Tibial nerve (tissue), 4 donors: Measurements from ENCODE around the gene PLK5. TPM values are rescaled to one million over a fixed set of nuclear protein-coding genes. Genes with fewer than 3 reads are reported as not detected.

Experiments used
- DNase-seq, 2 donors: peaks; one replicate each; pipeline ENCODE4 v3.0.0-alpha.2; 2019; ENCODE audit warnings: low spot score in 2 of 2
- H3K27ac ChIP-seq, 4 donors: fragments of 200-600 bp; sonication (generic) in 3 of 4; one replicate each; pipeline ENCODE4 v1.5.1; 2017 to 2019; ENCODE audit warnings: mild to moderate bottlenecking in 1 of 4
- H3K27me3 ChIP-seq, 2 donors: fragments of 200-600 bp; sonication (generic) in 1 of 2; one replicate each; pipeline versions ENCODE4 v1.5.1 to v1.6.0; 2017 to 2019
- H3K36me3 ChIP-seq, 3 donors: fragments of 200-600 bp; sonication (generic); one replicate each; pipeline ENCODE4 v1.5.1; 2018 to 2019
- H3K4me1 ChIP-seq, 4 donors: fragments of 200-600 bp; sonication (generic) in 3 of 4; one replicate each; pipeline ENCODE4 v1.5.1; 2017 to 2019
- H3K4me3 ChIP-seq, 4 donors: fragments of 200-600 bp; sonication (generic) in 3 of 4; one replicate each; pipeline ENCODE4 v1.5.1; 2017 to 2019; ENCODE audit warnings: mild to moderate bottlenecking in 1 of 4, moderate library complexity in 1 of 4
- H3K9me3 ChIP-seq, 4 donors: fragments of 200-600 bp; sonication (generic) in 3 of 4; one replicate each; pipeline ENCODE4 v1.5.1; 2017 to 2019
- EP300 ChIP-seq, 2 donors: sonication (generic); formaldehyde crosslinking; IDR thresholded peaks; one replicate each; pipeline ENCODE4 v1.6.1; 2017; ENCODE audit warnings: antibody characterized with exemption in 2 of 2, mild to moderate bottlenecking in 1 of 2
- POLR2A ChIP-seq, 2 donors: fragments of 450-650 bp; IDR thresholded peaks; one replicate each; pipeline ENCODE4 v1.6.1; 2017; ENCODE audit warnings: antibody characterized with exemption in 2 of 2, mild to moderate bottlenecking in 2 of 2, moderate library complexity in 2 of 2
- WGBS, 2 donors: methylation state at CpG; one replicate each; pipeline ENCODE4 v1.1.5; 2018; 5-methylcytosine and 5-hydroxymethylcytosine counted together
- total RNA-seq, 4 donors: library from RNA; depleted of rRNA; stranded (reverse); fragments of >200 nt; gene quantifications; one replicate each; pipeline ENCODE4 v1.1.0, GENCODE V29; 2016
- TF ChIP-seq, protein P1 (sequence below), 5 experiments: fragments of 200-600 bp in 3 of 5; fragments of 450-650 bp in 2 of 5; sonication (generic) in 3 of 5; IDR thresholded peaks; one replicate each; pipeline ENCODE4 v1.5.1; 2016 to 2019; ENCODE audit warnings: antibody characterized with exemption in 5 of 5, mild to moderate bottlenecking in 3 of 5, moderate library complexity in 2 of 5

PLK5 gene
- total RNA-seq, 4 donors from 2014 or later: 0.21 to 6.3 (median 1.1) TPM

DNA sequence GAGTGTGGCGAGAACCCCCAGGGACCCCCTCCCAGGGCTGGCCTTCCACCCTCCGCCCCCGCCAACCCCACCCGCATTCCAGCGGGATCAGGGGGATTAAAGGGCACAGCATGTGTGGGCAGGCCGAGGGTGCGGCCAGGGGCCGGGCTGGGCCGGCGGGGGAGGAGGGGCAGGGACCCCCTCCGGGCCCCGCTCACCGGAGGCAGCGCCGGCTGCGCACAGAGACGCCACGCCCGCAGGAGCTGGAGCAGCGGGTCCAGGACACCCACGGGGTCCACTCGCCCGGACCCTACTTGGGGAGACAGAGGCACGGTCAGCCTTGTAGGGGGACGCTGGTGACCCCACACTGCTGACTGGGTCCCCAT is 13.5 kb upstream of the PLK5 start:
- H3K27me3 ChIP-seq: peaks cover 0 to 54% of the 10 kb centered on the region in 2 donors
- peaks cover 0 to 5% (median 0%) of the 10 kb centered on the region in 3 donors for H3K36me3 ChIP-seq
- H3K4me1 ChIP-seq: peaks cover 0 to 66% (median 16%) of the 10 kb centered on the region in 4 donors
- no peak for DNase-seq
- peak overlapping the region in 2 of 4 donors; percentile 64 to 74 for H3K27ac ChIP-seq
- TF ChIP-seq POLR2A (IDR thresholded peaks at IDR 0.05): no peak
- no peak for TF ChIP-seq EP300 (IDR thresholded peaks at IDR 0.05)
- TF ChIP-seq, protein P1, sequence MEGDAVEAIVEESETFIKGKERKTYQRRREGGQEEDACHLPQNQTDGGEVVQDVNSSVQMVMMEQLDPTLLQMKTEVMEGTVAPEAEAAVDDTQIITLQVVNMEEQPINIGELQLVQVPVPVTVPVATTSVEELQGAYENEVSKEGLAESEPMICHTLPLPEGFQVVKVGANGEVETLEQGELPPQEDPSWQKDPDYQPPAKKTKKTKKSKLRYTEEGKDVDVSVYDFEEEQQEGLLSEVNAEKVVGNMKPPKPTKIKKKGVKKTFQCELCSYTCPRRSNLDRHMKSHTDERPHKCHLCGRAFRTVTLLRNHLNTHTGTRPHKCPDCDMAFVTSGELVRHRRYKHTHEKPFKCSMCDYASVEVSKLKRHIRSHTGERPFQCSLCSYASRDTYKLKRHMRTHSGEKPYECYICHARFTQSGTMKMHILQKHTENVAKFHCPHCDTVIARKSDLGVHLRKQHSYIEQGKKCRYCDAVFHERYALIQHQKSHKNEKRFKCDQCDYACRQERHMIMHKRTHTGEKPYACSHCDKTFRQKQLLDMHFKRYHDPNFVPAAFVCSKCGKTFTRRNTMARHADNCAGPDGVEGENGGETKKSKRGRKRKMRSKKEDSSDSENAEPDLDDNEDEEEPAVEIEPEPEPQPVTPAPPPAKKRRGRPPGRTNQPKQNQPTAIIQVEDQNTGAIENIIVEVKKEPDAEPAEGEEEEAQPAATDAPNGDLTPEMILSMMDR (IDR thresholded peaks at IDR 0.05): no peak
- peak overlapping the region in 1 of 4 donors; percentile 16 for H3K4me3 ChIP-seq
- peaks cover 0 to 6% (median 0%) of the 10 kb centered on the region in 4 donors for H3K9me3 ChIP-seq
- WGBS, 2 donors: 23 to 25% methylated on average over 6 to 14 of the region's 25 CpGs

DNA sequence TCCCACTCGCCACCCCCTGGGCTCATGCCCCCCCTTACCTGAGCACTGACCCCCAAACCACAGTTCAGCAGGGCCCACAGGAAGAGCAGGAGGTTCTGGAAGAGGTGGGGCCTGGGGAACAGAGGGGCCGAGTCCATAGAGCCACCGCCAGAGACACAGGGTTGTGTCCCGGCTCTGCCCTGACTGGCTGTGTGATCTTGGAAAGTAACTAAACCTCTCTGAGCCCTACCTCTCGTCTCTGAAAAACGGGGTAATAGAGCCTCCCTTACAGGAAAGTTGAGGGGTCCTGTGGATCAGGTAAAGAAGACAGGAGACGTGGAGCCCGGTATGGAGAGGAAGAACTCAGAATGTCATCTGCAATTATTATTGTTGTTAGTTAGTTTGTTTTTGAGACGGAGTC is 13.1 kb upstream of the PLK5 start:
- 33 to 38% methylated on average over 8 of the region's 9 CpGs for WGBS, 2 donors
- Histone ChIP-seq H3K9me3 (peaks cover 0 to 6% (median 0%) of the 10 kb centered on the region in 4 donors), H3K36me3 (peaks cover 0 to under 1% (median 0%) of the 10 kb centered on the region in 3 donors), H3K4me1 (peaks cover 0 to 66% (median 16%) of the 10 kb centered on the region in 4 donors), H3K4me3 (peak overlapping the region in 1 of 4 donors; percentile 16), H3K27ac (peak overlapping the region in 2 of 4 donors; percentile 64 to 74), H3K27me3 (peaks cover 0 to 58% of the 10 kb centered on the region in 2 donors)
- no peak for DNase-seq
- TF ChIP-seq POLR2A (IDR thresholded peaks at IDR 0.05) (no peak), EP300 (IDR thresholded peaks at IDR 0.05) (no peak)
- TF ChIP-seq, protein P1 (IDR thresholded peaks at IDR 0.05): no peak

DNA sequence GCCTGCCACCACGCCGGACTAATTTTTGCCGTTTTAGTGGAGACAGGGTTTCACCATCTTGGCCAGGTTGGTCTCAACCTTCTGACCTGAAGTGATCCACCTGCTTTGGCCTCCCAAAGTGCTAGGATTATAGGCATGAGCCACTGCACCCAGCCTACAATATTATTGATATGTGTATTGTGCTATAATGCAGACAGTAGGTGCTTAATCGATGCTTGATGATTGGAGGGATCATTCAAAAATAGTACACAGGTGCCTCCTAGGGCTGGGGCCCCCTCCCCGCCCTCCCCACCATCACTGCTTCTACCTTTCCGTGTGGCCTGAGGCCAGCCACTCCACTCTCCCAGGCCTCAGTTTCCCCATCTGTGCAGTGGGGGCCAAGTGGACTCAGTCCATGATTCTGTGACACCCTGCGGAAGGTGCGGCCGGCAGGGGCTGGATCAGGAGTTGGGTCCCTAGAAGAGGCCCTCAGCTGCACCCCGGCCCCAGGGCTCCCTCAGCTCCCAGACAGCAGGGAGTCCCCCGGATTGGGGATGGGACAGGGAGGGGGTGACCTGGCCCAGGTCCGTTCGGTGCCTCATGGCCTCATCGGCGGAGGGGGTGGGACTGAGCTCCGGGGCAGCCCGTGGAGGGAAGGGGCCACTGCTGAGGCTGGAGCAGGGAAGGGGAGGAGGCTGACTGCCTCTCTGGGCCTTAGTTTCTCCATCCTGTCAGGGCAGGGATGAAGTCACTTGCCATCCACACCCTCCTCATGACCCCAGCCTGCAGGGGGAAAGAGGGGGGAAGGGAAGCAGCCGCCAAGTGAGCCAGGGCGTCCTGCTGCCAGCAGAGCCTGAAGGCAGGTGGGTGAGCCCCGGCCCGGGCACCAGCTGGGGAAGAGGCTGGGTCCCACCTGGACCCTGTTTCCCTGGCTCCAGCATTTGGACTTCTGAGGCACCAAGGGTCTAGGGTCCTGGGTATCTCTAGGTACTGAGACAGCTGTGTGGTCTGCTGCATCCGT is 12.3 kb upstream of the PLK5 start:
- no peak for DNase-seq
- peaks cover 0 to 12% (median 0%) of the 10 kb centered on the region in 4 donors for H3K9me3 ChIP-seq
- H3K36me3 ChIP-seq: no peaks in the 10 kb centered on the region
- H3K4me1 ChIP-seq: peaks cover 0 to 66% (median 16%) of the 10 kb centered on the region in 4 donors
- H3K27me3 ChIP-seq: peaks cover 0 to 63% of the 10 kb centered on the region in 2 donors
- 45 to 50% methylated on average over 18 to 22 of the region's 22 CpGs for WGBS, 2 donors
- TF ChIP-seq, protein P1 (IDR thresholded peaks at IDR 0.05): no peak
- TF ChIP-seq POLR2A (IDR thresholded peaks at IDR 0.05): no peak
- no peak for TF ChIP-seq EP300 (IDR thresholded peaks at IDR 0.05)
- H3K27ac ChIP-seq: peak overlapping the region in 2 of 4 donors; percentile 64 to 71
- H3K4me3 ChIP-seq: peak overlapping the region in 1 of 4 donors; percentile 61

DNA sequence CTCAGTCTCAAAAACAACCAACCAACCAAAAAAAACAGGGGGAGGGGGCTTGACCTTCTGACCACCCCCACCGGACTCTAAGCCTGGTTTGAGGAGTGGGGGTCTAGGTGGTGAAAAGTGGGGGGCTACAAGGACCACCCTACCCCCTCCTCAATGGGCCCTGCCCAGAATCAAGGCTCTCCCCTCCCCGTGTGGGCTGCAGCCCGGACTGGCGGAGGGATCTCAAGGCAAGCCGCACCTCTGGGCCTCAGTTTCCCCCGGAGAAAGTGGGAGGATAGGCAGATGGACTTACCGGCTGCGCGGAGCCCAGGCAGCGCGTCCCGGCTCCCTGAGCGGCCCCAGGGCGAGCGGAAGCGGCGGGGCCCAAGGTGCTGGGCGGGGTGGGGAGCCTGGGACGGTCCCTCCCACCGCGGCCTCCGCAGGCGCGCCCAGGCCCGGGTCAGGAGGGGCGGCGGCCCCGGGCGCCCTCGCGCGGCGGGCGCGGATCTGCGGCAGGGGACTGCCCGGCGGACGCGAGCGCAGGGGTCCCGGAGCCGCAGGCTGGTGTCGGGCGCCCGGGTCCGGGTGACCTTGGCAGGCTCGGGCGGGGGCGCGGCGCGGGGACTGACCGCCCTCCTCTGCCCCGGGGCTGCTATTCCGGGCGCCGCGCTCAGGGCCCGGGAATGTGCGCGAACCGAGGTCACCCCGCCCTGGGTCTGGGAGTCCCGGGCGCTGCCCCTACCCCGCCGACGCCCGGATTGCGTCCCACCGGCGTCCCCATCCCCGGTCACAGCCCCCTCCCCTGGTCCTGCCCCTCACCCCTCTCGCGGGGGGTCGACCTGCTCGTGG is 11.0 kb upstream of the PLK5 start, which contains the start of gene ADAMTSL5:
ADAMTSL5 (minus strand) TSS at position 349 of the 828 bp plus-strand sequence. CDS start 2,076 bp downstream, outside the sequence.
- 5 to 9% methylated on average over 30 to 31 of the region's 78 CpGs for WGBS, 2 donors
- no peaks in the 10 kb centered on the region for H3K36me3 ChIP-seq
- DNase-seq: no peak
- H3K27ac ChIP-seq: peak within 1 kb of the TSS; percentile 41 to 85 (median 62)
- H3K9me3 ChIP-seq: peaks cover 0 to 12% (median 0%) of the 10 kb centered on the region in 4 donors
- H3K4me1 ChIP-seq: peaks cover 0 to 57% (median 12%) of the 10 kb centered on the region in 4 donors
- peaks cover 0 to 57% of the 10 kb centered on the region in 2 donors for H3K27me3 ChIP-seq
- H3K4me3 ChIP-seq: peak within 1 kb of the TSS; percentile 19 to 61 (median 43)
- TF ChIP-seq, protein P1 (IDR thresholded peaks at IDR 0.05): peak in 2 of 5 experiments; percentile 22 to 30
- no peak for TF ChIP-seq EP300 (IDR thresholded peaks at IDR 0.05)
